T-cell (primary cell): Measurements from ENCODE around the gene DGUOK. TPM values are rescaled to one million over a fixed set of nuclear protein-coding genes. Genes with fewer than 3 reads are reported as not detected.
A peak's percentile ranks its signal among the peaks of the same experiment; 100 is the strongest.

Source experiments
- ATAC-seq, 4 experiments: fragments of 200-7000 bp in 3 of 4; fragments of 150-1000 bp in 1 of 4; cut with Tn5 transposase; replicated peaks in 1 of 4; 1 replicate in 3 of 4; 2 replicates in 1 of 4; pipeline ENCODE4 v1.10.0; 2021; ENCODE audit warnings: moderate library complexity in 3 of 4, mild to moderate bottlenecking in 2 of 4, moderate number of reproducible peaks in 1 of 4
- CTCF ChIA-PET, 2 donors: fragments of 300-600 bp; sonication (Branson Sonifier 250); formaldehyde crosslinking; loops; one replicate each; lab custom pipeline; 2022; ENCODE audit warnings: antibody characterized with exemption in 2 of 2; lab: Charles Lee
- POLR2A ChIA-PET, 2 donors: fragments of 300-600 bp; sonication (Branson Sonifier 250); formaldehyde crosslinking; loops; one replicate each; lab custom pipeline; 2022; ENCODE audit warnings: antibody characterized with exemption in 2 of 2; lab: Charles Lee
- DNase-seq, 35 experiments: peaks; one replicate each; pipeline versions ENCODE4 v3.0.0 to v3.0.0-alpha.2; 2013 to 2023
- H3K27ac ChIP-seq: one replicate; pipeline ENCODE4 v1.5.1; 2013; ENCODE audit warnings: low read length
- H3K27me3 ChIP-seq, 2 experiments: replicated peaks in 1 of 2; 1 replicate in 1 of 2; 2 replicates in 1 of 2; pipeline versions ENCODE4 v1.6.1 to v1.7.0; 2013; ENCODE audit warnings: low read length in 1 of 2, mixed read lengths in 1 of 2; ENCODE audit not compliant: control insufficient read depth in 2 of 2, insufficient read depth in 2 of 2; ENCODE audit errors: extremely low read depth in 1 of 2
- H3K36me3 ChIP-seq, 2 donors: 1 replicate in 1 of 2; 2 replicates in 1 of 2; pipeline versions ENCODE4 v1.6.1 to v1.7.0; 2013; ENCODE audit warnings: low read length in 1 of 2; ENCODE audit not compliant: control insufficient read depth in 2 of 2, insufficient read depth in 1 of 2; ENCODE audit errors: extremely low read depth in 1 of 2
- H3K4me1 ChIP-seq, 2 experiments: 1 replicate in 1 of 2; 2 replicates in 1 of 2; pipeline versions ENCODE4 v1.6.1 to v1.7.0; 2013; ENCODE audit warnings: low read length in 2 of 2, mixed read lengths in 1 of 2; ENCODE audit not compliant: insufficient read depth in 2 of 2, control insufficient read depth in 1 of 2; ENCODE audit errors: extremely low read depth in 1 of 2
- H3K4me3 ChIP-seq, 2 donors: 1 replicate in 1 of 2; 2 replicates in 1 of 2; pipeline versions ENCODE4 v1.5.1 to v1.7.0; 2013; ENCODE audit warnings: mild to moderate bottlenecking in 2 of 2, low read length in 1 of 2, moderate library complexity in 1 of 2; ENCODE audit not compliant: control insufficient read depth in 1 of 2; ENCODE audit errors: extremely low read depth in 1 of 2
- H3K9me3 ChIP-seq: 2 replicates; pipeline ENCODE4 v1.7.0; 2013
- H3K27ac Mint-ChIP-seq, 2 donors: one replicate each; pipeline ENCODE4 v1.8.0; 2020 to 2021; ENCODE audit warnings: mild to moderate bottlenecking in 2 of 2, mixed read lengths in 2 of 2
- H3K27me3 Mint-ChIP-seq, 2 donors: one replicate each; pipeline ENCODE4 v1.8.0; 2021 to 2022; ENCODE audit warnings: mixed read lengths in 2 of 2
- H3K36me3 Mint-ChIP-seq: one replicate; pipeline ENCODE4 v1.8.0; 2021; ENCODE audit warnings: mixed read lengths
- H3K4me1 Mint-ChIP-seq, 3 donors: one replicate each; pipeline ENCODE4 v1.8.0; 2020 to 2022; ENCODE audit warnings: mixed read lengths in 3 of 3, mild to moderate bottlenecking in 1 of 3
- H3K4me3 Mint-ChIP-seq, 3 donors: one replicate each; pipeline ENCODE4 v1.8.0; 2020 to 2022; ENCODE audit warnings: mild to moderate bottlenecking in 3 of 3, mixed read lengths in 3 of 3, moderate library complexity in 3 of 3
- H3K9me3 Mint-ChIP-seq, 3 donors: one replicate each; pipeline ENCODE4 v1.8.0; 2020 to 2022; ENCODE audit warnings: mixed read lengths in 3 of 3
- WGBS: methylation state at CpG from one replicate; pipeline ENCODE4 v1.1.5; 2013; ENCODE audit warnings: missing lambda C conversion rate; ENCODE audit not compliant: insufficient coverage; 5-methylcytosine and 5-hydroxymethylcytosine counted together
- total RNA-seq, 35 experiments: library from RNA in 6 of 35; stranded (reverse) in 6 of 35; fragments of 120-200 nt in 1 of 35; gene quantifications; one replicate each; pipeline versions ENCODE4 v1.2.1 to v1.2.4 and lab custom pipeline; 2013 to 2026

Gene DGUOK
- total RNA-seq, 5 donors from 2014 or later (not counting 1 experiment from before 2014, with no cell fraction given): 44.0 to 70.2 (median 62.5) TPM

GRCh38 chr2:73893764-73894474 lies 32.8 kb upstream of the DGUOK start:
- Mint-ChIP-seq H3K4me1 (peaks cover 21 to 44% (median 23%) of the 10 kb centered on the region in 3 donors), H3K36me3 (no peaks in the 10 kb centered on the region), H3K9me3 (no peaks in the 10 kb centered on the region), H3K4me3 (no peak overlapping the region), H3K27ac (no peak overlapping the region), H3K27me3 (no peaks in the 10 kb centered on the region)
- Histone ChIP-seq H3K4me1 (peaks cover 6 to 23% of the 10 kb centered on the region in 2 experiments), H3K27ac (no peak overlapping the region), H3K36me3 (no peaks in the 10 kb centered on the region), H3K9me3 (no peaks in the 10 kb centered on the region), H3K27me3 (no peaks in the 10 kb centered on the region), H3K4me3 (no peak overlapping the region)
- no peak for ATAC-seq
- POLR2A ChIA-PET: no interaction called here
- no peak for DNase-seq
- CTCF ChIA-PET: no interaction called here
- WGBS: 94% methylated on average over 5 of the region's 9 CpGs

GRCh38 chr2:73894475-73894850 lies 32.2 kb upstream of the DGUOK start:
- Mint-ChIP-seq H3K27ac (no peak overlapping the region), H3K4me3 (peak overlapping the region in 1 of 3 donors; percentile 34), H3K9me3 (no peaks in the 10 kb centered on the region), H3K36me3 (no peaks in the 10 kb centered on the region), H3K27me3 (no peaks in the 10 kb centered on the region), H3K4me1 (peaks cover 21 to 44% (median 23%) of the 10 kb centered on the region in 3 donors)
- CTCF ChIA-PET: no interaction called here
- no peak for DNase-seq
- Histone ChIP-seq H3K27ac (no peak overlapping the region), H3K4me3 (no peak overlapping the region), H3K36me3 (no peaks in the 10 kb centered on the region), H3K9me3 (no peaks in the 10 kb centered on the region), H3K4me1 (peaks cover 6 to 23% of the 10 kb centered on the region in 2 experiments), H3K27me3 (no peaks in the 10 kb centered on the region)
- POLR2A ChIA-PET: interaction anchor here in 1 of 2 donors (0.6 kb wide), 1 partner anchor 94 kb away, joined by 8 read pairs; no protein-coding TSS in a partner anchor
- WGBS: 100% methylated on average over 1 of the region's 2 CpGs
- no peak for ATAC-seq

GRCh38 chr2:73894877-73895276 lies 31.8 kb upstream of the DGUOK start:
- Mint-ChIP-seq H3K27ac (no peak overlapping the region), H3K36me3 (no peaks in the 10 kb centered on the region), H3K4me3 (peak overlapping the region in 1 of 3 donors; percentile 34), H3K9me3 (no peaks in the 10 kb centered on the region), H3K4me1 (peaks cover 21 to 44% (median 23%) of the 10 kb centered on the region in 3 donors), H3K27me3 (no peaks in the 10 kb centered on the region)
- no peaks in the 10 kb centered on the region for H3K9me3 ChIP-seq
- H3K4me1 ChIP-seq: peaks cover 6 to 23% of the 10 kb centered on the region in 2 experiments
- DNase-seq (no peak), ATAC-seq (no peak)
- no peaks in the 10 kb centered on the region for H3K36me3 ChIP-seq
- H3K4me3 ChIP-seq: no peak overlapping the region
- POLR2A ChIA-PET: interaction anchor here in 1 of 2 donors (0.6 kb wide), 1 partner anchor 94 kb away, joined by 8 read pairs; no protein-coding TSS in a partner anchor
- H3K27me3 ChIP-seq: no peaks in the 10 kb centered on the region
- no peak overlapping the region for H3K27ac ChIP-seq
- WGBS: 83% methylated on average over 6 of the region's 6 CpGs
- CTCF ChIA-PET: no interaction called here

DNA sequence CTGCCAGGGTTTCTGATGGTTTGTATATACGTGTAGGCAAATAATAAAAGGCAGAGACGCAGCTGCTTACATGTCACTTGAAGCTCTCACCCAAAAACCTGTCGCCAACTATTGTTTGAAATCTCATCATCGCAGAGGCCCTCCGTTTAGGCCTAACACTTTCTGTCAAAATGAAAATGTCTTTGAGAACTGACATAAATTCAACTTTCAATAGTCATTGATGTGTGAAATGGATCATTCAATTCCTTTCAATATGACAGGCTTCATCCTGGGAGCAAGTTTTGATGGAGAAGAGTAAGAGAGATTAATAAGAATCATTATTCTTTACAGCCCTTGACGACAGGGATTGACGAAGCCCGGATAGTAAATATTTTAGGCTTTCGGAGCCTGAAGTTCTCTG lies 31.2 kb upstream of the DGUOK start:
- no peak overlapping the region for H3K27ac Mint-ChIP-seq
- H3K4me1 Mint-ChIP-seq: peaks cover 21 to 44% (median 23%) of the 10 kb centered on the region in 3 donors
- ChIA-PET CTCF (interaction anchor here in 1 of 2 donors (0.7 kb wide), 1 partner anchor 14 kb away, joined by 5 read pairs; no protein-coding TSS in a partner anchor), POLR2A (no interaction called here)
- ATAC-seq: no peak
- peaks cover 6 to 23% of the 10 kb centered on the region in 2 experiments for H3K4me1 ChIP-seq
- no peaks in the 10 kb centered on the region for H3K9me3 ChIP-seq
- H3K4me3 ChIP-seq: no peak overlapping the region
- no CpG with 5 or more reads among the region's 9 CpGs for WGBS
- H3K36me3 Mint-ChIP-seq: no peaks in the 10 kb centered on the region
- H3K9me3 Mint-ChIP-seq: no peaks in the 10 kb centered on the region
- H3K27me3 ChIP-seq: no peaks in the 10 kb centered on the region
- H3K36me3 ChIP-seq: no peaks in the 10 kb centered on the region
- DNase-seq: no peak
- H3K27me3 Mint-ChIP-seq: no peaks in the 10 kb centered on the region
- H3K27ac ChIP-seq: no peak overlapping the region
- no peak overlapping the region for H3K4me3 Mint-ChIP-seq

GRCh38 chr2:73896362-73897239 lies 30.1 kb upstream of the DGUOK start:
- Mint-ChIP-seq H3K27me3 (no peaks in the 10 kb centered on the region), H3K36me3 (no peaks in the 10 kb centered on the region), H3K9me3 (no peaks in the 10 kb centered on the region), H3K27ac (peak overlapping the region; percentile 87 to 89), H3K4me1 (peaks cover 21 to 48% (median 23%) of the 10 kb centered on the region in 3 donors), H3K4me3 (peak overlapping the region in 2 of 3 donors; percentile 25 to 45)
- ChIA-PET POLR2A (interaction anchor here in 1 of 2 donors (0.5 to 0.6 kb wide), 2 partner anchors 64 to 75 kb away, joined by 3 read pairs; no protein-coding TSS in a partner anchor), CTCF (interaction anchor here (0.6 to 1.0 kb wide), 3 partner anchors 11 to 186 kb away, joined by 3 to 5 read pairs (median 3); no protein-coding TSS in a partner anchor)
- Histone ChIP-seq H3K36me3 (no peaks in the 10 kb centered on the region), H3K4me3 (no peak overlapping the region), H3K9me3 (no peaks in the 10 kb centered on the region), H3K4me1 (peaks cover 6 to 23% of the 10 kb centered on the region in 2 experiments), H3K27me3 (no peaks in the 10 kb centered on the region), H3K27ac (peak overlapping the region; percentile 63)
- DNase-seq: peak in 26 of 35 experiments; percentile 8 to 58 (median 24)
- ATAC-seq: peak; percentile 81 to 91 (median 86)
- 34% methylated on average over 13 of the region's 15 CpGs for WGBS

DNA sequence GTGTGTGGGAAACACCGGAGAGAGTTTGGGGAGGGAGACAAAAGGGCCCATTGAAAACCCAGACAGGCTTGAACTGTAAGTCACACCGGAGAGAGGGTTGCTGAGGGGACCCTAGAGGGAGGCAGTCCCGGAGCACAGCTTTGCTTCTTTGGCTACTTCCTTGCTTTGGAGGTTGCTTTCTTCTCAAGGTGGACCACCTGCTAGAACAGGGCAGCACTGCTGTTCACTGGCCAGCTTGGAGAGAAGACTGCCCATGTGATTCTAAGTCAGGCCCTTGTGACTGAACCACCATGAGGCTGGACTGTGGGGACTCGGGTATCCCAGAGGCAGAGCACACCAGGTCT lies 29.5 kb upstream of the DGUOK start:
- no peaks in the 10 kb centered on the region for H3K36me3 Mint-ChIP-seq
- peak overlapping the region in 1 of 3 donors; percentile 45 for H3K4me3 Mint-ChIP-seq
- peaks cover 6 to 23% of the 10 kb centered on the region in 2 experiments for H3K4me1 ChIP-seq
- no peak overlapping the region for H3K4me3 ChIP-seq
- peak overlapping the region; percentile 63 for H3K27ac ChIP-seq
- H3K9me3 ChIP-seq: no peaks in the 10 kb centered on the region
- no peaks in the 10 kb centered on the region for H3K27me3 ChIP-seq
- POLR2A ChIA-PET: interaction anchor here in 1 of 2 donors (0.6 kb wide), 1 partner anchor 74 kb away, joined by 3 read pairs; no protein-coding TSS in a partner anchor
- no peaks in the 10 kb centered on the region for H3K36me3 ChIP-seq
- peak overlapping the region; percentile 87 to 89 for H3K27ac Mint-ChIP-seq
- no peaks in the 10 kb centered on the region for H3K9me3 Mint-ChIP-seq
- DNase-seq (no peak), ATAC-seq (peak in 2 of 4 experiments; percentile 9 to 25)
- no peaks in the 10 kb centered on the region for H3K27me3 Mint-ChIP-seq
- CTCF ChIA-PET: interaction anchor here (0.6 to 1.0 kb wide), 2 partner anchors 11 to 187 kb away, joined by 3 read pairs; no protein-coding TSS in a partner anchor
- H3K4me1 Mint-ChIP-seq: peaks cover 21 to 54% (median 23%) of the 10 kb centered on the region in 3 donors
- 66% methylated on average over 2 of the region's 4 CpGs for WGBS
